ENCODE measurements around the gene GRIK2.

Gene GRIK2

GRCh38 chr6:101489456-101489855, 95.9 kb downstream of the GRIK2 start:
- Histone ChIP-seq H3K79me2 (ENCODE audit: control insufficient read depth, insufficient read depth, low read length, unreplicated experiment) (no peaks in the 10 kb centered on the region), H3K27me3 (ENCODE audit: insufficient read depth, low read length) (no peaks in the 10 kb centered on the region), H3K36me3 (ENCODE audit: insufficient read depth, low read length) (no peaks in the 10 kb centered on the region), H3K4me1 (ENCODE audit: control insufficient read depth, insufficient read depth, low read length, unreplicated experiment) (no peaks in the 10 kb centered on the region), H2AFZ (ENCODE audit: low read length, unreplicated experiment) (no peak overlapping the region), H3K27ac (ENCODE audit: low read depth, low read length) (no peak overlapping the region), H3K4me3 (ENCODE audit: low read depth, low read length) (no peak overlapping the region)

- H3K36me3 ChIP-seq (ENCODE audit: insufficient read depth, low read length), result no peaks in the 10 kb centered on the region
- H3K4me3 ChIP-seq (ENCODE audit: low read depth, low read length), result no peak overlapping the region
- no peak overlapping the region for H3K27ac ChIP-seq (ENCODE audit: low read depth, low read length)
- no peak overlapping the region for H2AFZ ChIP-seq (ENCODE audit: low read length, unreplicated experiment)
- no peaks in the 10 kb centered on the region for H3K27me3 ChIP-seq (ENCODE audit: insufficient read depth, low read length)
- no peaks in the 10 kb centered on the region for H3K4me1 ChIP-seq (ENCODE audit: control insufficient read depth, insufficient read depth, low read length, unreplicated experiment)
- H3K79me2 ChIP-seq (ENCODE audit: control insufficient read depth, insufficient read depth, low read length, unreplicated experiment), result no peaks in the 10 kb centered on the region
Measured at GRCh38 chr6:101490857-101491256, 97.3 kb downstream of the GRIK2 start.

GRCh38 chr6:101502818-101503217, 109.3 kb downstream of the GRIK2 start:
- Histone ChIP-seq H2AFZ (ENCODE audit: low read length, unreplicated experiment) (no peak overlapping the region), H3K27ac (ENCODE audit: low read depth, low read length) (no peak overlapping the region), H3K27me3 (ENCODE audit: insufficient read depth, low read length) (no peaks in the 10 kb centered on the region), H3K36me3 (ENCODE audit: insufficient read depth, low read length) (no peaks in the 10 kb centered on the region), H3K4me3 (ENCODE audit: low read depth, low read length) (no peak overlapping the region), H3K79me2 (ENCODE audit: control insufficient read depth, insufficient read depth, low read length, unreplicated experiment) (no peaks in the 10 kb centered on the region), H3K4me1 (ENCODE audit: control insufficient read depth, insufficient read depth, low read length, unreplicated experiment) (no peaks in the 10 kb centered on the region)

GRCh38 chr6:101509536-101509935, 116.0 kb downstream of the GRIK2 start:
- H3K4me1 ChIP-seq (ENCODE audit: control insufficient read depth, insufficient read depth, low read length, unreplicated experiment), result no peaks in the 10 kb centered on the region
- no peaks in the 10 kb centered on the region for H3K36me3 ChIP-seq (ENCODE audit: insufficient read depth, low read length)
- H3K79me2 ChIP-seq (ENCODE audit: control insufficient read depth, insufficient read depth, low read length, unreplicated experiment), result no peaks in the 10 kb centered on the region
- H3K4me3 ChIP-seq (ENCODE audit: low read depth, low read length), result no peak overlapping the region
- H3K27ac ChIP-seq (ENCODE audit: low read depth, low read length), result no peak overlapping the region
- no peak overlapping the region for H2AFZ ChIP-seq (ENCODE audit: low read length, unreplicated experiment)
- H3K27me3 ChIP-seq (ENCODE audit: insufficient read depth, low read length), result no peaks in the 10 kb centered on the region

GRCh38 chr6:101513181-101513580, 119.7 kb downstream of the GRIK2 start:
- peak overlapping the region; percentile 64; the same call in 1 of the 2 replicates for H3K4me3 ChIP-seq (ENCODE audit: low read depth, low read length)
- no peaks in the 10 kb centered on the region for H3K4me1 ChIP-seq (ENCODE audit: control insufficient read depth, insufficient read depth, low read length, unreplicated experiment)
- H2AFZ ChIP-seq (ENCODE audit: low read length, unreplicated experiment), result peak overlapping the region; percentile 75
- H3K36me3 ChIP-seq (ENCODE audit: insufficient read depth, low read length), result no peaks in the 10 kb centered on the region
- H3K27ac ChIP-seq (ENCODE audit: low read depth, low read length), result no peak overlapping the region
- no peaks in the 10 kb centered on the region for H3K27me3 ChIP-seq (ENCODE audit: insufficient read depth, low read length)
- no peaks in the 10 kb centered on the region for H3K79me2 ChIP-seq (ENCODE audit: control insufficient read depth, insufficient read depth, low read length, unreplicated experiment)

- H3K79me2 ChIP-seq (ENCODE audit: control insufficient read depth, insufficient read depth, low read length, unreplicated experiment), result no peaks in the 10 kb centered on the region
- H3K27me3 ChIP-seq (ENCODE audit: insufficient read depth, low read length), result no peaks in the 10 kb centered on the region
- H3K4me3 ChIP-seq (ENCODE audit: low read depth, low read length), result no peak overlapping the region
- H3K4me1 ChIP-seq (ENCODE audit: control insufficient read depth, insufficient read depth, low read length, unreplicated experiment), result no peaks in the 10 kb centered on the region
- no peak overlapping the region for H2AFZ ChIP-seq (ENCODE audit: low read length, unreplicated experiment)
- H3K27ac ChIP-seq (ENCODE audit: low read depth, low read length), result no peak overlapping the region
- H3K36me3 ChIP-seq (ENCODE audit: insufficient read depth, low read length), result no peaks in the 10 kb centered on the region
Measured at GRCh38 chr6:101516578-101516977, 123.1 kb downstream of the GRIK2 start.

GRCh38 chr6:101517632-101518031, 124.1 kb downstream of the GRIK2 start:
- Histone ChIP-seq H2AFZ (ENCODE audit: low read length, unreplicated experiment) (no peak overlapping the region), H3K36me3 (ENCODE audit: insufficient read depth, low read length) (no peaks in the 10 kb centered on the region), H3K27me3 (ENCODE audit: insufficient read depth, low read length) (no peaks in the 10 kb centered on the region), H3K27ac (ENCODE audit: low read depth, low read length) (no peak overlapping the region), H3K79me2 (ENCODE audit: control insufficient read depth, insufficient read depth, low read length, unreplicated experiment) (no peaks in the 10 kb centered on the region), H3K4me1 (ENCODE audit: control insufficient read depth, insufficient read depth, low read length, unreplicated experiment) (no peaks in the 10 kb centered on the region), H3K4me3 (ENCODE audit: low read depth, low read length) (no peak overlapping the region)

GRCh38 chr6:101522254-101522653, 128.7 kb downstream of the GRIK2 start:
- H3K4me3 ChIP-seq (ENCODE audit: low read depth, low read length), result no peak overlapping the region
- no peaks in the 10 kb centered on the region for H3K4me1 ChIP-seq (ENCODE audit: control insufficient read depth, insufficient read depth, low read length, unreplicated experiment)
- no peaks in the 10 kb centered on the region for H3K79me2 ChIP-seq (ENCODE audit: control insufficient read depth, insufficient read depth, low read length, unreplicated experiment)
- no peak overlapping the region for H2AFZ ChIP-seq (ENCODE audit: low read length, unreplicated experiment)
- H3K36me3 ChIP-seq (ENCODE audit: insufficient read depth, low read length), result no peaks in the 10 kb centered on the region
- no peak overlapping the region for H3K27ac ChIP-seq (ENCODE audit: low read depth, low read length)
- no peaks in the 10 kb centered on the region for H3K27me3 ChIP-seq (ENCODE audit: insufficient read depth, low read length)

- Histone ChIP-seq H3K79me2 (ENCODE audit: control insufficient read depth, insufficient read depth, low read length, unreplicated experiment) (no peaks in the 10 kb centered on the region), H3K4me3 (ENCODE audit: low read depth, low read length) (no peak overlapping the region), H3K36me3 (ENCODE audit: insufficient read depth, low read length) (no peaks in the 10 kb centered on the region), H3K27me3 (ENCODE audit: insufficient read depth, low read length) (no peaks in the 10 kb centered on the region), H3K4me1 (ENCODE audit: control insufficient read depth, insufficient read depth, low read length, unreplicated experiment) (no peaks in the 10 kb centered on the region), H2AFZ (ENCODE audit: low read length, unreplicated experiment) (no peak overlapping the region), H3K27ac (ENCODE audit: low read depth, low read length) (no peak overlapping the region)
Measured at GRCh38 chr6:101527467-101527866, 134.0 kb downstream of the GRIK2 start.

- H3K36me3 ChIP-seq (ENCODE audit: insufficient read depth, low read length), result no peaks in the 10 kb centered on the region
- H2AFZ ChIP-seq (ENCODE audit: low read length, unreplicated experiment), result no peak overlapping the region
- no peaks in the 10 kb centered on the region for H3K4me1 ChIP-seq (ENCODE audit: control insufficient read depth, insufficient read depth, low read length, unreplicated experiment)
- H3K79me2 ChIP-seq (ENCODE audit: control insufficient read depth, insufficient read depth, low read length, unreplicated experiment), result no peaks in the 10 kb centered on the region
- H3K4me3 ChIP-seq (ENCODE audit: low read depth, low read length), result no peak overlapping the region
- no peaks in the 10 kb centered on the region for H3K27me3 ChIP-seq (ENCODE audit: insufficient read depth, low read length)
- H3K27ac ChIP-seq (ENCODE audit: low read depth, low read length), result no peak overlapping the region
Measured at GRCh38 chr6:101528801-101529200, 135.3 kb downstream of the GRIK2 start.

- Histone ChIP-seq H3K79me2 (ENCODE audit: control insufficient read depth, insufficient read depth, low read length, unreplicated experiment) (no peaks in the 10 kb centered on the region), H3K4me3 (ENCODE audit: low read depth, low read length) (no peak overlapping the region), H3K4me1 (ENCODE audit: control insufficient read depth, insufficient read depth, low read length, unreplicated experiment) (peaks cover 7% of the 10 kb centered on the region), H3K27ac (ENCODE audit: low read depth, low read length) (no peak overlapping the region), H2AFZ (ENCODE audit: low read length, unreplicated experiment) (no peak overlapping the region), H3K27me3 (ENCODE audit: insufficient read depth, low read length) (no peaks in the 10 kb centered on the region), H3K36me3 (ENCODE audit: insufficient read depth, low read length) (no peaks in the 10 kb centered on the region)
Measured at GRCh38 chr6:101531538-101531937, 138.0 kb downstream of the GRIK2 start.

All from ACC112 (cell line).